CD4-positive, alpha-beta T cell treated with Interleukin-15 for 1 hour (primary cell): ENCODE data around the gene CARD10.
A peak's percentile ranks its signal among the peaks of the same experiment; 100 is the strongest.

Source experiments
- DNase-seq: peaks from one replicate; pipeline ENCODE4 v3.0.0-alpha.2; 2020

The CARD10 gene

DNA sequence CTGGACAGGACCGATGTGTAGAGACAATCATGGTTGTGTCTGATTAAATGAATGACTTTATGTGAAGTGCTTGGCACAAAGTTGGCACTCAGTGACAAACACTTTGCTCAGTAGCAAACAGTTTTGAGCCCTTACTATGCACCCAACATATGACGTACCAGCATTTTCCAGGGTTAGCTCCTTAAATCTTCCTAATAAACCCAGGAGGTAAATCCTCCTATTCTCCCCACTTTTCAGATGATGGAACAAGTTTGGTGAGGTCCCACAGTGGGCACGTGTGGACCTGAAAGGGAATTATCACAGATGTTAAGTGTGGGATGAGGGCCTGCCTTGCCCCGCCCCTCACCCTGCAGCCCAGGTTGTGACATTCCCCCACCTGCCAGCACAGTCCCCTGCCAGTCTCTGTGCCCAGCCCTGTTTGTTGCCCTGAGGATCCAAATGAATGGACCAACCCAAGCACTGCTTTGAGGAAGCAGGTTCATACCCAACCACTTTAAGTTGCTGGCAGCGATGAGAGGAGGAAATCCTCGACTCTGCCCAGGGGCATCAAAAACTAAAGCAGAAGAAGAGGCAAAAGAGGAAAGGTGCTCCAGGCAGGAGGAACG, 6.6 kb upstream of the CARD10 start:
- DNase-seq: no peak

DNA sequence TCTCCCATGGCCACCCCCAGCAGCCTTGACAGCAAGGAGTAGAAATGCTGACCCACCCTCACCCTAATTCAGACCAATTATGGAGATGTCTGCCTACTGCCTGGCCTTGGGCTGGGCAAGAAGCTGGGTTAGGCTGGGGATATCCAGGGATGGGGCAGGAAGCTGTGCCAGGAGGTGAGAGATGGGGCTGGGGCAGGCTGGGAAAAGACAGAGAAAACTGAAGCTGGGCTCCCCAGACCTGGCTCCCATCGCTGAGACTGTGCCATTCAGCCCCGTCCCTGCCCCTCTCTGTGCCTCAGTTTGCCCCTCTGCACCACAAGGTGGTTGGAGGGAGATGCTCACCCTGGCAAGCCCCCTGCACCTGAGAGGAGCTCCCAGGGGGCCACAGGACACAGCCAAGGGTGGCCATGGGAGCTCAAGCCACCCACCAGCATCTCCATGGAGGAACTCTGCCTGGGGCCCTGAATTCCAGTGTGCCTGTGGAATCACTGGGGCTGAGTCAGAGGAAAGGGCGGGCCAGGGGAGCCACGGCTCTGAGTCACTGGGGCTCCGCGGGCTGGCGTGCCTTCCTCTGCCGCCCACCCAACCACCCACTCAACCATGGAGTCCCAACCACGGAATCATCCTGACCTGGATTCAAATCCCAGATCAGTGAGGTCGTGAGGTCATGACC, 6.0 kb upstream of the CARD10 start:
- no peak for DNase-seq

DNA sequence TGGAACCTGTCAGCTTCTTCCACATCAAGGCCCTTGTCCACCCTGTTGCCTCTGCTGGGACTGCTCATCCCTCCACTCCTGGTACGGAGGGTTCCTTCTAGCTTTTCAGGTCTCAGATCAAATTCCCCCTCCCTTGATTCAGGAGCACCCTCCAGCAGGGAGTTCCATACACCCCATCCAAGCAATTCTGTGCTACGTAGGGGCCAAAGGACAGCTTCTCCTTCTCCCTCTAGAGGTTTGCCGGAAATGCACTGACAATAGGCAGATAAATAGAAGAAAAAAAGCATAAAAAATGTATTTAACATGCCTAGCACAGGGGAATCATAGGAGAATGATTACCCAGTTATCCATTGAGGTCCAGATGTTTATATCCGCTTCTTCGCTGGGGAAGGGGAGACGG, 3.3 kb upstream of the CARD10 start:
- DNase-seq: no peak

DNA sequence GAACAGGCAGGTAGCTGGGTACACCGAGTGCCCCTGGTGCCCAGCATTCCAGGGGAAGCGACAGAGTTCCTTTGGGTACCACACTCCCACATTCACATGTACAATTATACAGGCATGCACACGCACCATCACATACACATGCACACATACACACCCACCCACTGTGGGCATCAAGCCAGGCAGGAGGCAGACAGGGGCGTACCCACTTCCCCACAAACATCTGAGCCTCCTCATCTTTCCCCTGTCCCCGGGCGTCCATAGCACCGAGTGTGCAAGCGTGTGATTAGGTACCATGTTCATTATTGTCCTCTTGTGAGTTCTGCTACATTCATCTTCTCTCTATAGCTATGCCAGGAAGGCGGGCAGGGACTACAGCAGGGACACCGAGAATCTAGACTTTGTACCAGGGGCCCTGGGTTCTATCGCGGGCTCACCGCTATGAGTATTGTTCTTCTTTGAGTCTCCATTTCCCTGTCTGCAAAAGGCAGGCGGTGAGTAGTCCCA, 2.1 kb upstream of the CARD10 start:
- DNase-seq: no peak

DNA sequence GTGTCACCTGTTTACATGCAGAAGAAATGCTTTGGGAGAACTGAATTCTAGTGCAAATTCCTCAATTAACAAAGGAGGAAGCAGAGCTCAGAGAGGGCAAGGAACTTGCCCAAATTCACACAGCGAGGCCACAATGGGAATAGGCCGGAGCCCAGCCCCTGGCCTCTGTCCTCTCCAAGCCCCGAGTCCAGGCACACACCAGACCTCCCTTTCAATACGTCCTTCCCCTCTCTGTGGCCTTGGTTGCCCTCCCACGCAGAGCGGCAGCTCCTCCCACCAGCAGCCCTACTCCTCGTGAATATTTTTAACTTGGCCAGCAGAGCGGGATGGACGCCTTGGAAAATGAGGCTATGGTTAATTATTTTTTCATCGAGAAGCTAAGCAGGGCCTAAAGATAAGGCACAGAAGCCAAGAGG, 1.6 kb upstream of the CARD10 start:
- DNase-seq: no peak

DNA sequence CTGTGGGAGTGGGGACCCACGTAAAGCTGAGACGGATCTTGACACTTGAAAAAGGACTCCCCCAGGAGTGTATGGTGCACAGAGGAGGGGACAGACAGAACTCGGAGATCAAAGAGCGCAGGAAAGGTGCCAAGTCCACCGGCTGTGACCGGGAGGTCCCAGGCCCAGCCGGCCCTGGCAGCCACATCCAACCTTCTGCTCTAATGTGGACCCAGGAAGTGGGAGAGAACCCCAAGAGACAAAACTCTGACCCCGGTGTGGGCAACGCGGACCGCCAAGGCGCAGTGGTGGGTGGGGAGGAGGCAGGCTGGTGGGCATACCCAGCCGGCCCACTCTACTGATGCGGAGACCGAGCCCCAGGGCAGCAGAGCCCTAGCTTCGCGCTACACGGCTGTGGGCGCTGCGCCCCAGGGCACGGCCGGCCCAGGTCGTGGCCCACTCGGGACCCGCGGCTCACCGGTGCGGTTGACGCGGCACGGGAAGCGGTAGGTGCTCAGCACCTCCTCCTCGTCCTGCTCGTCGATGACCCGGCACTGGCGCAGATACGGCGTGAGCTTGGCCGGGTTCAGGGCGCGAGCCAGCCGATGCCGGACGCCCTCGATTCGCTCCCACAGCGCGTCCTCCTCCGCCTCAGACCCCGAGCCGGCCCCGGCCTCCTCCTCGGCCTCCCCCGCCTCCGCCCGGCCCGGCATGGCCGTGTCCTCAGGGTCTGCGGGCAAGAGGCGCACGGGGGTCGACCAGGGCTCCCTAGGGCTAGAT, 527 bp downstream of the CARD10 start:
- no peak for DNase-seq

DNA sequence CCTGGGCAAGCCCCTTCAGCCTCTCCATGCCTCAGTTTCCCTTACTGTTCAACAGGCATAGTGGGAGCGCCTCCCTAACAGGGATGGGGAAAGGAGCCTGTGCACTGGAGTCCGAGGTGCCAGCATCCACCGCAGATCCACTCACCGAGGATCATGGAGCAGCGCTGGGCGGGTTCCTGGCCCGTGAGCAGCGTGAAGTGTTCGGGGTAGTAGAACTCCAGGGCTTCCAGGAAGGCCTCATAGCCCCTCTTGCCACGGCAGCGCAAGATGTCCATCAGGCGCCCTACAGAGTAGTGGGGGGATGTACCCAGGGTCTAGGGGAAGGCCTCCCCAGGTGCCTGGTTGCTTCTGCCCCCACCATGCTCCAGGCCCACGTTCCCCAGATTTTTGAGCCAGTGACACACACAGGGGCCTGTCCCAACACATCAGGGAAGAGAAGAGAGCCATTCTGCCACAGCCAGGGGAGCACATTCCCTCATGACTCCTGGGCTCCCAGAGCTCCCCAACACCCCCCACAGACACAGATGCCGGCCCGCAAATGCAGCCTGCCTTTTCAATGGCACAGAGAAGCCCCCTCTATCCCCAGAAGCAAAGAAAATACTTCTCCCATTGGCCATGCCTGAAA, 1.3 kb downstream of the CARD10 start:
- DNase-seq: no peak

DNA sequence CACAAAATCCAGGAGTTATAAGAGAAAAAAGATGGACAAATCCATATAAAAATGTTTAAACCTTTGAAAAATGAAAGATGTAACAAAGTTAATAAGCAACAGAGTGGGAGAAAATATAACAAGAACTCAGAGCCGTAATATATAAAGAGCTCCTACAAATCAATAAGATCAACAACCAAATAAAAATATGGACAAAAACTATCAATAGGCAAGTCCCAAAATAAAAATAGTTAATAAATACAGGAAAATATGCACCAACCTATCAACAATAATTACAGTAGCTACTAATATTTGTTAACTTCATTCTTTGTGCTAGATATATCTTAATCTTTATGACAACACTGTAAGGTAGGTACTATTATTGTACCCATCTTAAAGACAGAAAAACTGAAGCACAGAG, 2.8 kb downstream of the CARD10 start:
- DNase-seq: no peak

DNA sequence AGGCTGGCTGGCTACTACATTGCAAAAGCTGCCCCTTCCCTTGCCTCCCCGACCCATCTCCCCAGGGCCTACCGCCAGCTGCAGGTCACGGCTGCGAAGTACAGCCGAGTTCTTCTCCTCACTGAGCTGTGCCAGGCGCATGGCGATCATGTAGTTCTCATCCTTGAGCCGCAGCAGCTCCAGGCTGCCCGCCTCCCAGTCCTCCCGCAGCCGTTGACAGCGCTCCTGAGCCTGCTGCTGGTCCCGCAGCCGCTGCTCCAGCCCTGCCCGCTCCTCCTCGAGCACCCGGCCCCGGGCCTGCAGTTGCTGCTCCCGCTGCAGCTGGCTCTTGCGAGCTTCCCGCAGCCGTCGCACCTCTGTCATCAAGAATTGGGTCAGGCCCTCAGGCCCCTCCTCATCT, 3.3 kb downstream of the CARD10 start:
- DNase-seq: no peak

DNA sequence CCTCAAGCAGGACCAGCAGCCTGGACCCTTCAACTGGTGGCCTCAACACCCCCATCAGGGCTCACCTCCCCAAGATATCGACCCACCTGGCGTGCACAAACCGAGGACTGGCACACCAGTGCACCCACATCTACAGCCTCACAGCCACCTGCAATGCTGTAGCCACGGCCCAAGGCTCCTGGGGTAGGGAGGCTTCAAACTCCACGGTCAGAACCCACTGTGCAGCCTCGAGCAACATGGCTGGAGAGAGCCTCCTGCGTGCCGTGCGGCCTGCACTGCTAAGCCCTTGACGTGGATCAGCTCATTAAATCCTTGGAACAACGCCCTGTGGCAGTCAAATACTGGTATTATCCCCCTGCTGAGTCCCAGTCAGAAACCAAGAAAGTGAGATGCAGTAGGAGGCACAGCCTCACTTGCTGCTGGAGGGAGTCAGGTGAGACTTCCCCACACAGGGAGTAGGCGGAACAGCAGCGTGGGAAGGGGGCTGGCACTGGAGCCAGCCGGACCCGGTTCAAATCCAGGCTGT, 4.6 kb downstream of the CARD10 start:
- no peak for DNase-seq

DNA sequence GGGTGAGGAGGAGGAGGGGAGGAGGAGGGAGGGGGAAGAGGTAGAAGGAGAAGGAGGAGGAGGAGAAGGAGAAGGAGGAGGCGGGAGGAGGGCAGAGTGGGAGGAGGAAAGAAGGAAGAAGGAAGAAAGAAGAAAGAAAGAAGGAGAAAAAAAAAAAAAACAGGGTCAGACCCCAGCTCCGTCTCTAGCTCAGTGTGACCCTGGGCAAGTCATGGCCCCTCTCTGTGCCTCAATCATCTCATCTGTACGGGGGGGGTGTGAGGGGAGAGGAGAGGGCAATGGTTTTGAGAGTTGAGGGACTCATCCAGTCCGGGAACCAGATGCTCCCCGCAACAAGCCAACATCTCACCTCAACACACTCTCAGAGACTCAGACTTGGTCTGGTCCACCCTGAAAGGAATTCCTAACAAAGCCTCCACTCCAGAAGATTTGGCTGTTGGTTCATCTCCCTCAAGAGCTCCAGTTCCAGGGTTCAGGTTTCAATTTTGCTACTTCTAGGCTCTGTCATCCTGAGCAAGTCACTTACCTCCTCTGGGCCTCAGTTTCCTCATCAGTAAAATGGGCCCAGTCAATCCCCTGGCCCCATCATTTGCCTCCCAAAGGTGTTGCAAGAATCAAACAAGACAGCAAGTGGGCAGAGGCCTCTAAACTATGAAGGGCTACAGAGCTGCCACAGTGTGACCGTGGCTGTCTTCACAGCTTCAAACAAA, 7.7 kb downstream of the CARD10 start:
- DNase-seq: no peak

DNA sequence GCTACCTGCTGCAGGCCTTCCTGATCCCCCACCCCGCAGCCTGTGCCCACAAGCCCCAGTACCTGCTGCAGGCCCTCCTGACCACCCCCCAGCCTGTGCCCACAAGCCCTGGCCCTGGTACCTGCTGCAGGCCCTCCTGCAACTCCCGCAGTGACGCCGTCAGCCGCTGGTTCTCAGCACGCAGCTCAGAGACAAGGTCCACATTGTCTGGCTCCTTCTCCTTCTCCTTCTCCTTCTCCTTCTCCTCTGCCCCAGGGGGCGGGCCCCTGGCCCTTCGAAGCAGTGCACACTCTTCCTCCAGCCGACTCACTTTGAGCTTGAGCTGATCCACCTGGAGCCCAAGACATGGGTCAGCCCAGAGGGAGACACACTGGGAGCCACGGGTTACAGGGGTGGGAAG, 9.1 kb downstream of the CARD10 start:
- DNase-seq: peak; percentile 9

DNA sequence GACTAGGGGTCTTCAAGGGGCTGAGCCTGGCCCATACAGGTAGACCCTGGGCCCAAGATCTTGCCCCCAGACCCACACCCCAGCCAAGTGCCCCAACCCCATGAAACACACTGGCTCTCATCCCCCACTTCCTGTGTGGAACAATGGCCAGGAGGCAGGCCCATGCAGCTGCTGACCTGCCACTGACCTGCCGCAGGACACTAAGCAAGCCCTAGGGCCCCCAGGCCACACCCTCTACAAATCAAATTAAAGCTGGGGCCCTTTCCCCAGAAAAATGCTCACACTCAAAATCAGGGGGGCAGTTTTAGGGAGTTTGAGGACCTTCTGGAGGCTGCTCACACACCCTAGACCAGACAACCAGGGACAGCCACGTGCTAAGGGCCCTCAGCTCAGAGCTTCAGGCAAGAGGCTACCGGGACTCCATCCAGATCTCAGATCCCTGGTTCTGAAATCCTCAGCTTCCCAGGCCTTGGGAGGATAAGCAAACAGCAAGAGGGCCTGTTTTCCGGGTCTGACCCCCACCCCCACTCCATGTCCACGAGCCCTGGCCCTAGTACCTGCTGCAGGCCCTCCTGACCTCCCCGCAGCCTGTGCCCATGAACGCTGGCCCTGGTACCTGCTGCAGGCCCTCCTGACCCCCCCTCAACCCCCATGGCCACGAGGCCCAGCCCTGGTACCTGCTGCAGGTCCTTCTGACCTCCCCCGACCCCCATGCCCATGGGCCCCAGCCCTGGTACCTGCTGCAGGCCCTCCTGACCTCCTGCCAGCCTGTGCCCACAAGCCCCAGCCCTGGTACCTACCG, 10.0 kb downstream of the CARD10 start:
- DNase-seq: peak; percentile 7

DNA sequence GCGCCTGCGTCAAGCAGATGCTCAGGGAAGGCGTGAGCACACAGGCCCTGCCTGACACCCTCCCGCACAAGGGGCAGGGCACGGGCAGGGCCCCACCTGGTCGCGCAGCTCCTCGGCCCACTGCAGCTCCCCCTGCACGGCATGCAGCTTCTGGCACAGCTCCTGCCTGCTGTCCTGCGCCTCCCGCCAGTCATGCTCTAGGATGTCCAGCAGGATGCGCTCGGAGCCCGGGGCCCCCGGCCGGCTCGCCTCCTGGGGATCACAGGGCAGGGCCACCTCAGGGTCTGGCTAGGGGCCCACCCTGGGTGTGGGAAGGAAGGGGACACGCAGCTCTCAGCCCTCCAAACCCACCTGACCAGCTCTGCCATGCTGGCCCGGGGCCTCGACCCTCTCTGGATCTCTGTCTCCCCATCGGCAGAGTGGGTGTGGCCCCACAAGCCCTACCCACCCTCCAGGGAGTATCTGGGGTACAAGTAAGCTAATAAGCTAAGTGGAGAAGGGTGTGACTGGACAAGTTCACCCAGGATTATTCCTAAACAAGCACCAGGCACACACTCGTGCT, 10.7 kb downstream of the CARD10 start:
- DNase-seq: no peak

DNA sequence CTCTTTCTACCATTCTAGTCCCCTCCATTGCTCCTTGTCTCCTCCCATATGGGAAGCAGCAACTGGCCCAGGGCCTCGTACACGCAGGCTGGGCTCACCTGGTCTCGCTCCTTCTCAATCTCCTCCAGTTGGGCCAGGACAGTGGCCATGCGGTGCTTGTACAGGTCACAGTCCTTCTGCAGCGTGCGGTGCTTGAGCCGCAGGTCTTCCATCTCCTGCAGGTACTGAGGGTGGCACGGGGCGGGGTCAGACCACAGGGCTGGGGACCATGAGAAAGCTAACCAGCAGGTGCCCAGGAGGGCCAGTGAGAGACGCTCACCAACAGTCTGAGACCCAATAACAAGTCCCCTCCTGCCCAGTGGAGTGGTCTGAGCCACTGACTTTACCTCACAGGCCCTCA, 11.5 kb downstream of the CARD10 start:
- no peak for DNase-seq

DNA sequence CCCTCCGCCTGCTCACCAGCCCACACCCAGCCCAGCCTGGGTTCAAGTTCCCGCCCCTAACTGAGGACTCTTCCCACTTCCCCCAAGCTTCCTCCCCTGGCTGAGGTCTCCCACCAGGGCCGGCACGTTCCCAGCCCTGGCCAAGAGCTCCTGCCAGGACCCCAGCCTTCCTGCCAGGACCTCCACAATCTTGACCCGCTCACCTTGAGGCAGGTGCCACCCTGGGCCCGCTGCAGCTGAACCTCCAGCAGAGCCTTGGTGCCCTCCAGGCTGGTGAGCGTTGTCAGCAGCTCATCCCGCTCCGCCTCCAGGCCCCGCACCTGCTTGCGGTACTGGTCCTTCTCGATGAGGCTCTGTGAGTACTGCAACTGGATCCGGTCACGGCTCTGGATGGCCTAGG, 13.2 kb downstream of the CARD10 start:
- DNase-seq: no peak

DNA sequence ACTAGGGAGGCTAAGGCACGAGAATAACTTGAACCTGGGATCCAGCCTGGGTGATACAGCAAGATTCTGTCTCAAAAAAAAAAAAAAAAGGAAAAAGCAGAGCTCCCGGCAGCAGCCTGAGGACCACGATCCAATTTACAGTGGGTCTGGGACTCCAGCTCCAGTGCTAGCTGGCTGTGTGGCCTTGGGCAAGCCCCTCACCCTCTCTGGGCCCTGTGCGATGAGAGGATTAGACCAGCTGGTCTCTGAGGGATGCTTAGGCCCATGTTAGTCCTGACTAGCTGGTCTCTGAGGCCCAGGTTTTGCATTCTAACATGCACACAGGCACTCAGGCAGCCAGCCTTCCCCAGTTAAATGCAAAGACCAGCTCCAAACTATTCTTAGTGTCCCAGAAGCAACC, 13.7 kb downstream of the CARD10 start:
- no peak for DNase-seq

DNA sequence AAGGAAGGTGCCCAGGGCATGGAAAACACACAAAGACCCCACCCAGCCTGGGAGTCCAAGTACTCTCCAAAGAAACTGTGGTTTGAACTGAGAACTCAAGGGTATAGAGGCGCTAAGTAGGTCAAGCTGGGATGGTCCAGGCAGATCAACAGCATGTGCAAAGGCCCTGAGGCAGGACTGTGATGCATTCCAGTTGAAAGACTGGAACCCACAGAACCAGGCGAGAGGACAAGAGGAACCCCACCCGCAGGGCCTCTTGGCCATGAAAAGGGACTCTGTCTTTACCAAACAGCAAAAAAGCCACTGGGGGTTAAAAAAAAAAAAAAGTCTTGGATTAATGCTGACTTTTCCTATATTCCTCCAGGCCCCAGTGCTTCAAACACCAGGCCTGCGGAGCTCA, 14.3 kb downstream of the CARD10 start:
- no peak for DNase-seq

DNA sequence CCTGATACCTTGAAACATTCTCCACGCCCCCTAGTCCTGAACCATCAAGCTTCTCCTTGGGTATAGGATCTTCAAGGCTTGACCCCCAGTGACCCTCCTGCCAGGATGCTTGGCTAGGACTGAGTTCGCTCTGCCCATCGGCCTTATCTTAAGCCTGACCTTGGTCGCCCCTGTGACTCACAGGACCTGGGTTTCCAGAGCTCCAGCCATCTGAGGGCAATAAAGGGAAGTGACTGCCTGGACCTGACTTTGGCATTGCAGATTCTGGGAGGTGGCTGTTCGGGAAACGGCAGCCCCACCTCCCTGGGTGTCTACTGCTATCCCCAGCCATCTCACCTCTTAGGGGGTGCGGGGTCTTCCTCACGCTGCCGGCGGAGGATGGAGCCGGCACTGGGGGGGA, 15.4 kb downstream of the CARD10 start:
- DNase-seq: no peak

DNA sequence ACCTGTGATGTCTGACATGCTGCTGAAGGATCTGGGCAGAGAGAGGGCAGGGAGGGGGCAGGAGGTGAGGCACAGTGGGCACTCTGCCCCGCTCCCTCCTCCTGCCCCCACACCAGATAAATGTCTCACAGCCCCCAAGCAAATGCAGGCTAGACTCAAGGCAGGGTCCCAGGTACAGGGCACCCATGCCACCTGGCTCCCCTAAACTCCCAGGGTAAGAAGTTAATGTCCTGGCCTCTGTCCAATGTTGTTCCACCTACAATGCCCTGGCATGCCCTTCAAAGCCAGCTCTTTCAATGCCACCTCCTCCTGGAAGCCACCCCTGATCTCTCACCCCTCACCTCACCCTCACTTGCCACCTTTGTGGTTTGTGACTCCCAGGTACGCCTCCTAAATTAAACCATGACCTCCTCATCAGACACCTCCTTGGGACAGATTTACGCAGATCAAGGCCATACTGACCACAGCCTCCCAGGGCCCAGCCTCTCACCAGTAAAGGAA, 16.0 kb downstream of the CARD10 start:
- no peak for DNase-seq
